HG02798 (cell line): Measurements from ENCODE around the gene SPESP1.
"Not testable (repeated sequence)": the region's sequence is repeated elsewhere in the genome, so short reads cannot be mapped to it uniquely, and the experiment has no call there.

Experiments
- ATAC-seq: cut with Tn5 transposase; IDR thresholded peaks from one replicate; pipeline ENCODE4 v1.9.1; 2021; ENCODE audit warnings: mild to moderate bottlenecking; ENCODE audit not compliant: unreplicated experiment, poor library complexity

Gene SPESP1

DNA sequence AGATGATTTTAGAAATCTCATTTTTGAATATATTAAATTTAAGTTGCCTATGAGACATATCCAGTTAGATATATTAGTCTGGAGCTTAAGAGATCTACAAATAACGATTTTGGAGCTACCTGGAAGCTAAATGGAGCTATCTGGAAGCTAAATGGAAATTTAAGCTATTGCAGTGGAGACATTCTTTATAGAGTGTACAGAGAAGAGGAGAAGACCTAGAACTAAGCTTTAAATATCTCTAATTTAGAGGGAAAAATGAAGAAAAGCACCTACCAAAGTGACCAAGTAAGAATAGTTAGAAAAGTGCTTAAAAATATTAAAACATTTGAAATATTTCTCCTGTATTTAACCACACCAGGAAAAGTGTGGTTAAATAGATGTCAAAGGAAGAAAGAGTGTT lies 28.3 kb downstream of the SPESP1 start:
- no peak for ATAC-seq

DNA sequence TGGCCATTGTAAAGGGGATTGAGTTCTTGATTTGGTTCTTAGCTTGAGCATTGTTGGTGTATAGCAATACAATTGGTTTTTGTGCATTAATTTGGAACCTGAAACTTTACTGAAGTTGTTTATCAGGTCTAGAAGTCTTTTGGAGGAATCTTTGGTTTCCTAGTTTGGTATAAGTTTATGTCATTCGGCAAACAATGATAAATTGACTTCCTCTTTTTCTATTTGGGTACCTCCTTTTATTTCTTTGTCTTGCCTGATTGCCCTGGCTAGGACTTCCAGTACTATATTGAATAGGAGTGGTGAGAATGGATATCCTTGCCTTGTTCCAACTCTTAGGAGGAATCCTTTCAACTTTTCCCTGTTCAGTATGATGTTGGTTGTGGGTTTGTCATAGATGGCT lies 32.1 kb downstream of the SPESP1 start:
- ATAC-seq, result no peak

DNA sequence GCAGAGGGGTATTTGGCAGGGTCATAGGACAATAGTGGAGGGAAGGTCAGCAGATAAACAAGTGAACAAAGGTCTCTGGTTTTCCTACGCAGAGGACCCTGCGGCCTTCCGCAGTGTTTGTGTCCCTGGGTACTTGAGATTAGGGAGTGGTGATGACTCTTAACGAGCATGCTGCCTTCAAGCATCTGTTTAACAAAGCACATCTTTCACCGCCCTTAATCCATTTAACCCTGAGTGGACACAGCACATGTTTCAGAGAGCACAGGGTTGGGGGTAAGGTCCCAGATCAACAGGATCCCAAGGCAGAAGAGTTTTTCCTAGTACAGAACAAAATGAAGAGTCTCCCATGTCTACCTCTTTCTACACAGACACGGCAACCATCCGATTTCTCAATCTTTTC lies 33.4 kb downstream of the SPESP1 start:
- ATAC-seq, result not testable (repeated sequence)

DNA sequence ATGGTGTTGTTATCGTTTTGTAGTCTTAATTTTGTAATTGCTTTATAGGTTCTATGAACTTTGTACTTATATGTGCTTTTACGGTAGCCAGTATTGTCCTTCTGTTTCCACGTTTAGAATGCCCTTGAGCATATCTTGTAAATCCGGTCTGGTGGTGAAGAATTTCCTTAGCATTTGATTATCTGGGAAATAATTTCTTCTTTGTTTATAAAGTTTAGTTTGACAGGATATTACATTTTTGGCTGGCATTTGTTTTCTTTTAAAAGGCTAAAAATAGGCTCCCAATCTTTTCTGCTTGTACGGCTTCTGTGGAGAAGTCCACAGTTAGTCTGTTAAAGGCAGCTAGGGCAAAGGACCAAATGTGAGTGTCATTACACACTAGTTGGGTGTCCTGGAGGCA lies 36.7 kb downstream of the SPESP1 start:
- no peak for ATAC-seq

DNA sequence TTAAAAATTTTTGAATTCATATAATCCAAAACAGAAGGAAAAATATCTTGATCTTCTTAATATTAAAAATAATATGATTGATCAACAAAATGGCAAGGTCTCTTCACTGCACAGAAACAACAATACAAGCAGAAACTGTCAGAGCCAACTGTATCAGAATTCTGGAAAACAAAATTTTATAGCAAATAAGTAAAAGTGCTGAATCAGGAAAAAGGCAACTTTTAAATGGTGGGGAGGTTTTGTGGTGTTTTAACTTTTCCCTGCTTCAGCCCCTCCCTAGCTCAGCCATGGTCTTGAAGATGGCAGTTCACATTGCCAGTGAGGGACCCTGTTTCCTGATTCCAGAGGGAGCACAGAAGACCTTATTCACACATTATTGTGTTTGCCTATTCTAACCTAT lies 37.6 kb downstream of the SPESP1 start:
- no peak for ATAC-seq

DNA sequence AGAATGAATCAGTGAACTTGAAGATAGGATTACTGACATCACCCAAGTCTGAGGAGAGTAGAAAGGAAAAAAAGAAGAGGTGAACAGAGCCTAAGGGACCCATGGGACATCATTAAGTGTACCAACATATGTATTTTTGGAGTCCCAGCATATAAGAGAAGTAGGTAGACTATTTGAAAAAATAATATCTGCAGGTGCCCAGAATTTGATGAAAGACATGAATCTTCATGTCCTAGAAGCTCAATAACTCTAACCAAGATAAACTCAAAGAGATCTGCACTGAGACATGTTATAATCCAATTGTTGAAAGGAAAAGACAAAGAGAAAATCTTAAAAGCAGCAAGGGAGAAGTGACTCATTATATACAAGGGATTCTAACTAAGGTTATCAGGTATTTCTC lies 39.0 kb downstream of the SPESP1 start:
- ATAC-seq, result no peak

DNA sequence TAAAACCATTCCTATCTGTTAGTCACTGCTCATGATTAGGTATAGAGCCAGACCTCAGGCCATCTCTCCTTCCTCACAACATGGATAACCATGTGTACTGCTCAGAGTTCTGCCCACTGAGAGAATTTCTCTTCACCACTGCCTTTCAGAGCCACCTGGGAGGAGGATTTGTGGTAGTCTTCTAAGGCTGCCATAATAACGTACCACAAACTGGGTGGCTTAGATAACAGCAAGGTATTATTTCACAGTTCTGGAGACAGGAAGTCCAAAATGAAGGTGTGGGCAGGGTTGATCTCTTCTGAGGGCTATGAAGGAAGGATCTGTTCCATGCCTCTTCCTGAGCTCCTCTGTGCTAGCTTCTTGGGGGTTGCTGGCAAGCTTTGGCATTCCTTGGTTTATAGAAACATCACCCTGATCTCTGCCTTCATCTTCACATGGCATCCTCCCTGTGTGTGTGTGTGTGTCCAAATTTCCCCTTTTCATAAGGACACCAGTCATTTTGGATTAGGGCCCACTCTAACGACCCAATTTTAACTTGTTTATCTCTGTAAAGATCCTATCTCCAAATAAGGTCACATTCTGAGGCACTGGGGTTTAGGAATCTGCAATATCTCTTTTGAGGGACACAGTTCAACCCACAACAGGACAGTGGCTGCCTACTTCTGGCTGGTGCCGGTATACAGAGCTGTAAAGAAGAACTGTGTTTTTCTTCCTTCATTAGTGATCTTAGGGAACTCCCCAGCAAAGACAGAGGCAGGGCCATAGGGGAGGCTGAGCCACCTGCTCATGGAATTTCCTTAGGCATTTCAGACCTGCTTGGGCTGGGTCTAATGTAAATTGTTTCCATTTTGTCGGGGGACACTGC lies 42.1 kb downstream of the SPESP1 start:
- no peak for ATAC-seq

DNA sequence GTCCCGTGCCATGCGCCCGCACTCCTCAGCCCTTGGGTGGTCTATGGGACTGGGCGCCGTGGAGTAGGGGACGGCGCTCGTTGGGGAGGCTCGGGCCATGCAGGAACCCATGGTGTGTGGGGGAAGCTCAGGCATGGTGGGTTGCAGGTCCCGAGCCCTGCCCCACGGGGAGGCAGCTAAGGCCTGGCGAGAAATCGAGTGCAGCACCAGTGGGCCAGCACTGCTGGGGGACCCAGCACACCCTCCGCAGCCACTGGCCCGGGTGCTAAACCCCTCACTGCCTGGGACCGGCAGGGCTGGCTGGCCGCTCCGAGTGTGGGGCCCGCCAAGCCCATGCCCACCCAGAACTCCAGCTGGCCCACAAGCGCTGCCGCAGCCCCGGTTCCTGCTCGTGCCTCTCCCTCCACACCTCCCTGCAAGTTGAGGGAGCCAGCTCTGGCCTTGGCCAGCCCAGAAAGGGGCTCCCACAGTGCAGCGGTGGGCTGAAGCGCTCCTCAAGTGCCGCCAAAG lies 45.4 kb downstream of the SPESP1 start:
- ATAC-seq, result not testable (repeated sequence)

DNA sequence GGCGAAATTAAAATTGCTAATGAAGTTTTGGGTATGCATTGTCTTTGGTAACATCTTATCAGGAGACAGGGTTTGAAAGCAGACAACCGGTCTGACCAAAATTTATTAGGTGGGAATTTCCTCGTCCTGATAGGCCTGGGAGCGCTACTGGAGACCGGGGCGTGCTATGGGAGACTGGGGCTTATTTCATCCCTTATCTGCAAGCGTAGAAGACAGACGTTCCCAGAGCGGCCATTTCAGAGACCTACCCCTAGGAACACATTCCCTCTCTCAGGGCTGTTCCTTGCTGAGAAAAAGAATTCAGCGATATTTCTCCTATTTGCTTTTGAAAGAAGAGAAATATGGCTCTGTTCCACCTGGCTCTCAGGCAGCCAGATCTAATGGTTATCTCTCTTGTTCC lies 47.1 kb downstream of the SPESP1 start:
- not testable (repeated sequence) for ATAC-seq

DNA sequence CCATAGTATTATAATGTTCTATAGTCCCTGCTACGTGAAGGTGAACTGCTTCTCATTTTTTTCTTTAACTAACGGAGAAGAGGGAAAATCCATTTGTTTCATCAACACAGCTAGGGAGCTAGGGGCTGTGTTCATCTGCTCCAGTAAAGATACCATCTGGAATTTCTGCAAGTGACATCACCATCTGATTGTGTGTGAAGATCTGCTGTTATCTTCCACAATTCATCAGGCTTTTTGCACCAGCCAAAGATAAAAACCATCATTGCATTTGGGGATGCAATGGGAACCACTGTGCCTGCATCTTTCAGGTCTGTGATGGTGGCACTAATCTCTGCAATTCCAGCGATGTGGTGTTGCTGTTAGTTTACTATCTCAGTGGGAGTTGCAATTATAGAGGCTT lies 48.7 kb downstream of the SPESP1 start:
- no peak for ATAC-seq

DNA sequence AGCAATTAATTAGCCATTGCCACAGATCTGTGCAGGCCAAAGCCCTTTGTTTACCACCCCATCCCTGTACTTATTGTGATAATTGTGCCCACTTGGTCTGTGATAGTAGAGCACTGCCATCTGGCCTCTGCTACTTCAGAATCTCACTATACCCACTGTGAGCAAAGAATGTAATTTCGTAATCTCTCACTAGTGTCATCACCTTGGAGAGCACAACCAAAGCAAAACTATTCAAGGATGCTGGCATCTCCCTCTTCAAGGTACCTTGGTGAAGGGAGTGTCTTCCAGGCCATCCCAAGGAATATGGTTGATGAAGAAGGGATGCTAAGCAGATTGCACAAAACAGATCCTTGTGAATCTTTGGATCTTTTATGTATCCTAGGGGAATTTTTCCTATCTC lies 49.5 kb downstream of the SPESP1 start:
- ATAC-seq, result no peak

DNA sequence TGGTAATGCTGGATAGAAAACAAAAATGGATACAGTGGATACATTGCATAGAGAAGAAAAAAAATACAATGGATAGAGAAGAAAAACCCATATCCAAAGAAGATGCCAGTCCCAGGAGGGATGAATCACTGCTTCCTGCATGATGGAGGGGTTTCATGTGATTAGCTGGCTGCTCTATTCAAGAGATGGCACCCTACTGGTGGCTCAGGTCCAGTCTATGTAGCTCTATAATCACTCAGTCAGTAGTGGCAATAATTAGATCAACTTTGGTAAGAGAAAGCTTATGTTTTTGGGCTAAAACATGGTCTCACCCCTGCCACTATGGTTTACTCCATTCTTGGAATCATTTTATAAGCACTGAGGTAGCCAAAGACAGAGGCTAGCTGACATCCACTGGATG lies 50.5 kb downstream of the SPESP1 start:
- no peak for ATAC-seq

DNA sequence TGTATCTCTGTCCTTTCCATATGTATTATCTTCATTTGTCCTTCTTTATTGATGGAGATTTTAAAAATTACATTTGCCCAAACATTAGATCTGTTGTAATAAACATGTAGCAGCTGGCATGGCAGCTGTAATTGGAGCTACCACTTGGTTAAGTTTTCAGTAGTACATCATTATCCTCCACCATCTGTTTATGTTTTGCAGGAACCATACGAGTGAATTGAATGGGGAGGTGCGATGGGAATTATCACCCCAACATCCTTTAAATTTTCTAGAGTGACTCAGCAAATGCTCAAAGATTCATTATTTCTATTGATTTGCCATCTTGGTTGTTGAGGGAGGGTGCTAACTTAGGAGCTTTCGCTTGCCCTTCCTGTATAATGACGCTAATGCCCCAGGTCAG lies 51.6 kb downstream of the SPESP1 start:
- ATAC-seq, result no peak

DNA sequence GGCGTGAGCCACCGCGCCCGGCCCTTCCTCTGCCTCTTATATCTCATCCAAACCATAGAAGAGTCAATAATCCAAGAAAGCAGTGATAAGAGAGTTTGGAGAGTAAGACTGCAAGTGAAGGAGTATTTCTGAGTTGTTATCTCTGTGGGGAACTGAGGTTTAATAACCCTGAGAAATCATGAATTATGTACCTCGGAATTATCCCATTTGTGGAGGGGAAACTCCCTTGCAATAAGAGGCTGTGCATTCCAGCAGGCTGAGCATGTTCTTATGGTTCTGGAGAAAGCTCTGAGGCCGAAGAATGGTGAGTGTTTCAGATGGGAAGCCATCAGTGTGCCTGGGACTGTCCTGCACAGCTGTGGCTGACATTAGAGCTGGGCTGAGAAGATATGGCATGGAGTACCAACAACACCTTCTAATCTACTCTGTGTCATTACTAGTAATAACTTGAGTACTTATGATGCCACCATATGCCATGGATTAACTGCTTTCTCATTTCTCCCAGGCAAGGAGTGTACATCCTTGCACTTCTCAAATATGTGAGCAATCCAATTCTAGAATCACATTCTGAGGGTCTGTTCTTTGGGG lies 52.7 kb downstream of the SPESP1 start:
- no peak for ATAC-seq

DNA sequence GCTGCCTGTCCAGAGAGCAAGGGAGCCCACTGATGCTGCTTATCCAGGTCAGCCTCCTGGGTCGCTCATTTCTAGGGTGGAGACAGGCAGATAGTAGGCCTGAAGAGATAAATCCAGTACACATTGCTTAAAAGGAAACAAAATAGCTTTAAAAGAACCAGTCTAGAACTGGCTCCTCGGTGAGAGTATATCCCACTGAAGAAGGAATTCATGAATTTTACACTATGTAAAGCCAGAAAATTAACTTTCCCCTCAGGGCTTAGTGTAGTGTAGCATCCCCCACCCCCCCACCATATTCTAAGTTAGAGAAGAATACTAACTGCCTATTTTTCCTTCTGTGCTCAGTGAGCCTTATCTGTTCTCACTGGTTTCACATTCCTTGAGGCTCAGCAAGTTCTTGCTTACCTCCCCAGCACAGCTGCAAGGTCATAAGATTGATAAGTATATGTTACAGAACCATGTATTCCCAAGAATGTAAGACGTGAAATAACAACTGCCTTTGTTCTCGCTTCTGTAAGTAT lies 53.7 kb downstream of the SPESP1 start:
- ATAC-seq, result no peak

DNA sequence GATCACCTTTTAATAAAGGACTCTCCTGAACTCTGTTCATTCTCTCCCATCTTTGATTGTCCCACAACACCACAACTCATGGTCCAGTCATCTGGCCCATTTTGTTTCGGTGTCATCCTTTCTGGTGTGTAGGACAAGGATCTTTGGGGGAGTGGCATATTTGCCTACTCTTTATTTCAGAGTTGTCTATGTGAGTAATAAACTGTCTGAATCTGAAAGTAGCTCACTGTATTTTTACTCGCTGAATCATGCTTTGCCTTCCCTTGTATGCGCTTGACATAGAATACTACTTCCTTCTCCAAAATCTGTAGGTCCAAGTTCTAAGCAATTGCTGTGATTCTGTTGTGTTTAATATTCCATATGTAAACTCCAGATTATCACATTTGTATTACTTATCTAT lies 54.3 kb downstream of the SPESP1 start:
- ATAC-seq, result no peak

DNA sequence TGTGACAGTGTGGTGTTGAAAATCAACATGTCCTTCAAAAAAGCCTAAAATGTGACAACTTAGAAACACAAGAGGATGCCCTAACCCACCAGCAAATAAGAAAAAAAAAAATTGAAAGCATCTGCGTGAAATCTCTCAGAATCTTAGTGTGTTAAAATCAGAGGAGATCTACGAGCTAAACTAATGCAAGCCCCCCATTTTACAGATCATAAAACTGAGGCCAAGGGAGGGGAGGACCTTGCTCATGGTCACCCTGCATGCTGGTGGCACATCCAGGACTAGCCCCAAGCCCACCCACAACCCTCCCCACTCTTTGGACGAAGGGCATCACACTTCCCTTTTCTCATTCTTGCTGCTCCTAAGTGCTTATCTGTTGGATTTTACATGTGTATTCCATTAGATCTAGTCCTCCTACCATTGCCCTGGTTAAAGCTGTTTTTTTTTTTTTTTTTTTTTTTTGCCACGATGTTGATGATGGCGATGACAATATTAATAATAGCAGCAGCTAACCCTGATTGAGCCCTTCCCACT lies 55.1 kb downstream of the SPESP1 start:
- no peak for ATAC-seq

DNA sequence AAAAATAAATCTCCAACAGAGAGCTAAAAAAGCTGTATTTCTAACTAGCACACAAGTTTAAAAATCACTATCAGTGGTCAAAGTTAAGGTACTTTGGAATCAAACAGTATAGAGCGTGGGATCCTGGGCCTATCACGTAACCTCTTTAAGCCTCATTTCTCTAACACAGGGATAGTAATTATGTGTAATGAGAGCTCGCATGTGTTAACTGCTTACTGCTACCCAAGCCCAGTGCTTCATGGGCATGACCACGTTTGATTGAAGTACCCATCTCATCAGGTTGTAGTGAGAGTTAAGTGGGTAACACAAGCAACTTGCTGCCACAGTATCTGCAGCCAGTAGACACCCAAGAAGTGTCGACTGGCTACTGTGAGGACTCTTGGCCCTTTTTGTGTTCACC lies 56.0 kb downstream of the SPESP1 start:
- ATAC-seq, result no peak

DNA sequence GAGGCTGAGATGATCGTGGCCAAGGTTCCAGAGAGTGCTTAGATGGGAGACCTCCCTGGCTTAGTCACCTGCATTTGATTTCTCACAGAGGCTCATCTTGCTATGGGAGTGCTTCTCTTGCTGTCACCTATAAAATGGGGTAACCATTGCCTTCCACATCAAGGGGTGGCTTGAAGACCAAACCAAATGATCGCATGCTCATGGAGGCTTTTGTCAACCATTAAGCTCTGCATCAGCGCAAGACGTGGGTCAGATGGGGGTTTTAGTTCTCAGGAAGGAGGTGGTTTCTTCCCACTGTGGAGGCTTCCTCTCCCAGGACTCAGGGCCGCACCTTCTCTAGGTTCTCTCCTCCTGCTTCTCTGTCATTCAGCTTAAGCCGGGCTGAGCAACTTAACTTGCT lies 56.8 kb downstream of the SPESP1 start:
- ATAC-seq, result no peak

DNA sequence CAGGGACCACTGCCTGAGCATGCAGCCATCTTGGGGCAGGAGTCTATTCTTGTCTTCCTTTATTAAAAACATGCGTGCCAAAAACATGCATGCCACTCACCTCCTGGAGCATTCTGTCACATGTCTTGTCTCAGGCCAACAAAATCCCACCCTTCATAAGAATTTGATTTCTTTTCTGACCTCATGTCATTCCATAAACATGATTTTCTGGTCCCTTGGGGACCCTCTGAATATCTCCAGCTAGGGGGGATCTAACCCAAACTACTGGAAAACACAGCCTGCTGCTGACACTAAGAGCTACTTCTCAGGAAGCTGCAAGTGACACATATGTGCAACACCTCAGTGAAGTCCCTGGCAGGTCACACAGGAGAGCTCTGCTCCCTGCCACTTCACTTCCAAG lies 57.4 kb downstream of the SPESP1 start:
- ATAC-seq, result no peak

DNA sequence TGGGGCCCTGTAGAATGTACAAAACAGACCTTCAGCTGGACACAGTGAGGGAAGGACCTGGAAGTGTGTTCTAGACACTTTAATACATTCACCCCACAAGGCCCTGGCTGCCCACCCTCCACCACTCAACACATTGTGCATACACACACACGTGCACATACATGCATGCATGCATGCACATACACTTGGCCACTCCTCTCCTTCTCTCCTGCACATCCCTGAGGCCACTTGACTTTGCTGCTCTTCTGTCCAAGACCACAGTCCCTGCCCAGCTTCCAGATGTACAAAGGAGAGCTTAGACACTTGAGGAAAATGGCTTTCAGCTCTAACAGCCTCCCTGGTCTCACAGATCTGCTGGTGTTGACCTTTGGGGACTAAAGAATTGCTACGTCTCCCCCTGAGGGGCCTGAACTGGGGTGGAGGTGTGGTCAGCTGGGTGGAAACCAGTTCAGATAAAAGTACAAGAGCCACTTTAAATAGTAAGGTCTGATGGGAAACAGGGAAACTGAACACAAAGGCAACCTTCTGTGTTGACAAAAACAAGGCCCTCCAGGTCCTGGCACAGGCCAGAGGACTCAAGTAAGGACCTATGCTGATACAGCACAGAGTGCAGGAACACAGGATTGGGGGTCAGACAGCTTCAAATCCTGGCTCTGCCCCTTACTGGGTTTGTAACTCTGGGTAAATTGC lies 59.4 kb downstream of the SPESP1 start:
- no peak for ATAC-seq
